SU-DHL-6 (cell line): Measurements from ENCODE around the gene FBXO24.

Source experiments
- H2AFZ ChIP-seq: fragments of 200-600 bp; sonication (generic); 2 replicates; pipeline ENCODE4 v1.6.1; 2014; ENCODE audit warnings: low read depth, mild to moderate bottlenecking, moderate library complexity, mixed read lengths, antibody characterized with exemption, low read length; ENCODE audit not compliant: severe bottlenecking
- H3F3A ChIP-seq: fragments of 200-600 bp; shearing (Covaris generic); 2 replicates; pipeline ENCODE4 v1.6.0; 2016; ENCODE audit warnings: antibody characterized with exemption, mild to moderate bottlenecking; ENCODE audit not compliant: insufficient read depth
- H3K27ac ChIP-seq: fragments of 200-600 bp; sonication (generic); 2 replicates; pipeline ENCODE4 v1.5.1; 2016; ENCODE audit warnings: low read depth, mild to moderate bottlenecking, low read length, moderate library complexity, mixed read lengths
- H3K27me3 ChIP-seq: fragments of 200-600 bp; sonication (generic), shearing (Covaris generic); 2 replicates; pipeline ENCODE4 v1.6.0; 2014; ENCODE audit warnings: mild to moderate bottlenecking, low read length
- H3K36me3 ChIP-seq: fragments of 200-600 bp; sonication (generic); 2 replicates; pipeline ENCODE4 v1.6.1; 2014; ENCODE audit warnings: mild to moderate bottlenecking, low read length, mixed read lengths
- H3K4me2 ChIP-seq: fragments of 300-600, 200-600 bp; shearing (Covaris generic), sonication (generic); 2 replicates; pipeline ENCODE4 v1.6.0; 2014; ENCODE audit warnings: low read length, low read depth, mild to moderate bottlenecking; ENCODE audit not compliant: poor library complexity, severe bottlenecking
- H3K4me3 ChIP-seq: fragments of 200-600 bp; sonication (generic); 2 replicates; pipeline ENCODE4 v1.5.1; 2014; ENCODE audit warnings: antibody characterized with exemption, low read length, mild to moderate bottlenecking, mixed read lengths; ENCODE audit not compliant: insufficient read depth, poor library complexity, severe bottlenecking
- H3K79me2 ChIP-seq: fragments of 200-600 bp; sonication (generic); 2 replicates; pipeline ENCODE4 v1.6.1; 2014; ENCODE audit warnings: mild to moderate bottlenecking, low read length, moderate library complexity; ENCODE audit not compliant: insufficient read depth
- H3K9ac ChIP-seq: fragments of 200-600 bp; sonication (generic); 2 replicates; pipeline ENCODE4 v1.7.0; 2014; ENCODE audit warnings: mild to moderate bottlenecking, low read length
- H3K9me2 ChIP-seq: fragments of 200-600 bp; sonication (generic); replicated peaks from 2 replicates; pipeline ENCODE4 v1.6.1; 2014; ENCODE audit warnings: low read length; ENCODE audit not compliant: insufficient read depth
- H3K9me3 ChIP-seq: fragments of 200-600 bp; sonication (generic); 2 replicates; pipeline ENCODE4 v1.6.1; 2014; ENCODE audit warnings: low read length, mixed read lengths; ENCODE audit not compliant: insufficient read depth
- H4K20me1 ChIP-seq: fragments of 200-600 bp; sonication (generic); 2 replicates; pipeline ENCODE4 v1.6.1; 2014; ENCODE audit warnings: low read depth, mild to moderate bottlenecking, antibody characterized with exemption, low read length, moderate library complexity, mixed read lengths
- EZH2phosphoT487 ChIP-seq: fragments of 200-600 bp; sonication (generic), shearing (Covaris generic); conservative IDR thresholded peaks from 2 replicates; pipeline ENCODE4 v1.6.1; 2018; ENCODE audit warnings: mild to moderate bottlenecking, antibody characterized with exemption, low read length, moderate library complexity, mixed read lengths
- TF ChIP-seq, protein P1 (sequence below): fragments of 200-600 bp; sonication (generic); IDR thresholded peaks from one replicate; pipeline ENCODE4 v1.5.1; 2017; ENCODE audit warnings: antibody characterized with exemption, mild to moderate bottlenecking, low read length, moderate library complexity; ENCODE audit not compliant: insufficient read depth, poor library complexity, severe bottlenecking

Gene FBXO24

DNA sequence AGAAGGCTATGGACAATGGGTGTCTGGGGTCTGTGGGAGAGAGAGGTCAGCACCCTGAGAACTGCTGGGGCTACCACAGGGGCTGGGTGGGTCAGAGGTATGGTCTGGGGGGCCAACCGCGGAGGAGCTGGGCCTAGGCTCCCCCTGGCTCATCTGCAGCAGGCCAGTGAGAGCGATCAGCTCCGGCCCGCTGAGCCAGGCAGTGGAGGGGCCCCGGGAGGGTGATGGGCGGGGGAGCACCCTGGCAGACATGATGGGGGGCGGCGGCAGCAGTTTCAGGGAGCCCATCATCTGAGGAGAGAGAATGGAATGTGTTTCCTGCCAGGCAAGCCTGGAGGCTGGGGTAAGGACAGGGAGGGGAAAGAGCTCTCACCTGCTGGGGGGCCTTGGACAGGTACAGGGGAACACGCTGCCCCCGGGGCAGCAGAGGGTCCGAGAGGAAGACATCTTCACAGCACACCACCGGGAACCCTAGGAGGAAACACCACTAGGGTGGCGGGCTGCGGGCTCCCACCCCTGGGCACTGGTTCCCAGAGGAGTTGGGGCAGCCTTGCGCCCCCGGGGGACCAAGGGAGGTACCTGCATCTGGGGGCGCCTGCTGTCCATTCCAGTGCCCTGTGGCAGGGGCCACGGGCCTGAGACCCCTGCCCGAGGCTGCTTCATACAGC, 13.7 kb upstream of the FBXO24 start:
- Histone ChIP-seq H3K9me3 (no peaks in the 10 kb centered on the region), H3K4me2 (no peak overlapping the region), H3K27me3 (no peaks in the 10 kb centered on the region), H3K9ac (no peak overlapping the region), H3K36me3 (no peaks in the 10 kb centered on the region), H3F3A (no peaks in the 10 kb centered on the region), H3K9me2 (no peaks in the 10 kb centered on the region), H3K27ac (no peak overlapping the region), H3K79me2 (no peaks in the 10 kb centered on the region), H4K20me1 (no peaks in the 10 kb centered on the region), H3K4me3 (no peak overlapping the region), H2AFZ (no peak overlapping the region)
- TF ChIP-seq EZH2phosphoT487 = no peak
- TF ChIP-seq, protein P1, sequence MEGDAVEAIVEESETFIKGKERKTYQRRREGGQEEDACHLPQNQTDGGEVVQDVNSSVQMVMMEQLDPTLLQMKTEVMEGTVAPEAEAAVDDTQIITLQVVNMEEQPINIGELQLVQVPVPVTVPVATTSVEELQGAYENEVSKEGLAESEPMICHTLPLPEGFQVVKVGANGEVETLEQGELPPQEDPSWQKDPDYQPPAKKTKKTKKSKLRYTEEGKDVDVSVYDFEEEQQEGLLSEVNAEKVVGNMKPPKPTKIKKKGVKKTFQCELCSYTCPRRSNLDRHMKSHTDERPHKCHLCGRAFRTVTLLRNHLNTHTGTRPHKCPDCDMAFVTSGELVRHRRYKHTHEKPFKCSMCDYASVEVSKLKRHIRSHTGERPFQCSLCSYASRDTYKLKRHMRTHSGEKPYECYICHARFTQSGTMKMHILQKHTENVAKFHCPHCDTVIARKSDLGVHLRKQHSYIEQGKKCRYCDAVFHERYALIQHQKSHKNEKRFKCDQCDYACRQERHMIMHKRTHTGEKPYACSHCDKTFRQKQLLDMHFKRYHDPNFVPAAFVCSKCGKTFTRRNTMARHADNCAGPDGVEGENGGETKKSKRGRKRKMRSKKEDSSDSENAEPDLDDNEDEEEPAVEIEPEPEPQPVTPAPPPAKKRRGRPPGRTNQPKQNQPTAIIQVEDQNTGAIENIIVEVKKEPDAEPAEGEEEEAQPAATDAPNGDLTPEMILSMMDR = no peak

DNA sequence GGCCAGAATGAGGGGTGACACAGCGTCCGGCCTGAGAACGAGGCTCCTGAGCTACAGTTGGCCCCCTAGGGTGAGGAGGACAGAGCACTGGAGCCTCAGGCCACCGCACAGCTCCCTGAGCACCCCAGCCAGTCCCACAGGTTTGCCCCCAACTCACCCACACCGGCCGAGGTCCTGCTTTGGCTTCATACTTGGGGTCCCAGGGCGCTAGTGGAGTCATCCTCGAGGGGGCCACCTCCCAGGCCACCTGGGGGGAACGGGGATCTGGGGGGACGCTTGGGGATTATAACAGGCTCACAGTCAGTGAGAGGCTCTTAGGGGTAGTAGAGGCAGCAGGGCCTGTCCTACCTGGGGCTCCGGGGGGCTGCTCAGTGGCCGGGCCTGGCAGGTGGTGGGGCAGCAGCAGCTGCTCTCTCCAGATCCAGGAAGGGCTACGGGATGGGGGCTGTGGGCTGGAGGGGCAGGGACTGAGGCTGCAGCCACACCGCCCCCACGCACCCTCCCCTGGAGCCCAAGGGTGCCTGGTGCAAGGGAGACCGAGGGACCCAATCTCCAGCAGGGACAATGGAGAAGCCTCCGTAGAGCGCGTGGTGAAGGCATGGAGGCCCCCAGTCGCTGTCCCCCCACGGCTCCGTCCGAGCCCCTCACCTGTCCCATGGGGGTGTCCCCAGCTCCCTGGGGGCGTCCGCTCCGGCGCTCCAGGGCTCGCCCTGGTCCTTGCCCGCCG, 13.0 kb upstream of the FBXO24 start:
- H3K9me3 ChIP-seq = no peaks in the 10 kb centered on the region
- H3K4me3 ChIP-seq = no peak overlapping the region
- H3K36me3 ChIP-seq = no peaks in the 10 kb centered on the region
- no peak overlapping the region for H3K27ac ChIP-seq
- no peak overlapping the region for H3K9ac ChIP-seq
- H3F3A ChIP-seq = no peaks in the 10 kb centered on the region
- TF ChIP-seq, protein P1 = no peak
- no peak for TF ChIP-seq EZH2phosphoT487
- H4K20me1 ChIP-seq = no peaks in the 10 kb centered on the region
- H2AFZ ChIP-seq = no peak overlapping the region
- no peak overlapping the region for H3K4me2 ChIP-seq
- H3K27me3 ChIP-seq = no peaks in the 10 kb centered on the region
- H3K79me2 ChIP-seq = no peaks in the 10 kb centered on the region
- no peaks in the 10 kb centered on the region for H3K9me2 ChIP-seq

DNA sequence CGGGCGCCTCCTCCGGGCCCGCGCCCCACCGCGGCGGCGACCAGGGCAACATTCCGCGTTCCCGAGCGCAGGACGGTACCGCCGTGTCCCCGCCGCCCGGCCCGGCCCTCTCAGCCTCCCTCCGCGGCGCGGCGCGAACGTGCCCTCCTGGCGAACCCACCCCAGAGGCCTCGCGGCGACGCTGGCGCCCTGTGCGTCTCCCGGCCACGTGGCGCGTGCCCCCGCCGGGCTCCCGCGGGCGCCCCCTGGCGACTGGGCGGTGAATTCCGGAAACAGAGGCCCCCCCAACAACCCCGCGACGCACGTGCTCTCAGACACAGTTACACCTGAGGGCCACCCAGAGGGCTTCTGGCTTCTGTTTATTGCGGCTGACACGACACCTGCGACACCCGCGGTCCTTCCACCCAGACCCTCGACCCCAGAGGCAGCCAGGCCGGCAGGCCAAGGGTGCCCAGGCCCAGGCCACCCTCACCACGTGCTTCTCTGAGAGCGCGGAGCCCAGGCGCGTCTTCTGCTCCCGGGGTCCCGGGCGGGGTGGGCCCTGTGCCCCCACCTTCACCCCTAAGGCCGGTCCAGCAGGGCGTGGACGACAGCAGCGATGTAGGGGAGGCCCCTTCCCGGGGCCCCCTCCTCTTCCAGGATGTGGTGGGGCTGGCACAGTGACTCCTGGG, 12.3 kb upstream of the FBXO24 start, which contains the start of gene SAP25:
Gene SAP25 (minus strand): TSS at position 210 of the 671 bp plus-strand sequence. CDS start 158 bp downstream, at position 52.
- H4K20me1 ChIP-seq = no peaks in the 10 kb centered on the region
- no peaks in the 10 kb centered on the region for H3K9me2 ChIP-seq
- no peak within 1 kb of the TSS for H3K4me2 ChIP-seq
- H3K79me2 ChIP-seq = no peaks in the 10 kb centered on the region
- H3K9me3 ChIP-seq = no peaks in the 10 kb centered on the region
- H3K36me3 ChIP-seq = no peaks in the 10 kb centered on the region
- H3F3A ChIP-seq = no peaks in the 10 kb centered on the region
- no peak within 1 kb of the TSS for H3K27ac ChIP-seq
- H3K27me3 ChIP-seq = no peaks in the 10 kb centered on the region
- H3K4me3 ChIP-seq = no peak within 1 kb of the TSS
- H3K9ac ChIP-seq = no peak within 1 kb of the TSS
- no peak for TF ChIP-seq EZH2phosphoT487
- TF ChIP-seq, protein P1 = no peak
- no peak within 1 kb of the TSS for H2AFZ ChIP-seq
